ENCODE measurements around the gene PLB1. TPM values are rescaled to one million over a fixed set of nuclear protein-coding genes. Genes with fewer than 3 reads are reported as not detected.
"Not testable (repeated sequence)": the region's sequence is repeated elsewhere in the genome, so short reads cannot be mapped to it uniquely, and the experiment has no call there.

The PLB1 gene
- total RNA-seq, 1 donor from 2014 or later, result 1.8 TPM

DNA sequence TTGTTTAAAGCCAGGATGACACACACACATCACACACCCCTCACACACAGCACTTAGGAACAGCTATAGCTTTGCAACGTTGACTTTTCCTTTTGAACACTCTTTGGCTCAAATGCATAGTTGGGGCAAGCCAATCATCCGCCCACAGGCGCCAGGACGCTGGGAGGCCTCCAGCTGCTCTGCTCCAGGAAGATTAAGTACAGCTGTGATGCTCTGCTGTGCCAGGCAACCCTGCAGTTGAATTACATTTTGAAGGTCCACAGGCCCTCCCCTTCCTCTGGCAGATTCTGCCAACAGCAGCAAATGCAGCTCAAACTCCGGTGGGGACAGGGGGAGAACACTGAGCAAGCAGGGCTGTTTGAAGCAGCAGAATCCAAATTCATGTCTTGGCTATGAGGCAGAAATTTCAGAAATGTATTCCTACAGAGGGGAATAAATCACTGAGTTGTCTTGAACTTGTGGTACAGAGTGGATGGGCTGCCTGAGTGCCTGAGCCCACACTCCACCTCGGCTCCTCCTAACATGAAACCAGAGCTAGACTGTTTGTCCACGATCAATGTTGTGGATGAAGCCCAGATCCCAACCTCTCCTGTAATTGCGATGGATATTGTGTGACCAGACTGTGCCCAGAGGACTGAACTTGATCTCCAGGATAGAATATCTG lies 169.3 kb downstream of the PLB1 start:
- intact Hi-C loops (cut with DNase I), result no loop called here
- ATAC-seq (ENCODE audit: poor library complexity) (peak; percentile 77), DNase-seq (peak; percentile 86)

GRCh38 chr2:28665811-28666377 lies 170.0 kb downstream of the PLB1 start:
- DNase-seq; ATAC-seq (ENCODE audit: poor library complexity); intact Hi-C loops (cut with DNase I): not testable (repeated sequence)

- DNase-seq, result no peak
- intact Hi-C loops (cut with DNase I), result no loop called here
- no peak for ATAC-seq (ENCODE audit: poor library complexity)
Observed at GRCh38 chr2:28666496-28667184, 170.8 kb downstream of the PLB1 start.

DNA sequence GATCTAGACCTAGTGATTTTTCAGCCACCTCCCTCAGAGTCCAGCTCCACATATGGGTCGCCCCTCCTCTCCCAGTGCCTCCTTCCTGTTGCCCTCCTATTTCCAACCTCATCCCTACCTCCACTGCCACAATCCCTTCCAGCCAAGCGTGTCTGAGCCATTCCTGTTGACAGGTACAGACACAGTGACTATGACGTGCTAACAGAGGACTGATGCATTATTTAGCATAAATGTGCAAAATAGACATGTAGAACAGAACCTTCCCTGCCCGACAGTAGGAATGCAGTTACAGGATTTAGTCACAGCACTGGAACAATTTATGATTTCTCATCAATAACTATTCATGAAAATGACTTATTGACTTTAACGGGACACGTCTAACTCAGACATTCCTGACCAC lies 171.4 kb downstream of the PLB1 start:
- no peak for DNase-seq
- ATAC-seq (ENCODE audit: poor library complexity), result no peak
- intact Hi-C loops (cut with DNase I), result no loop called here

- no peak for ATAC-seq (ENCODE audit: poor library complexity)
- no peak for DNase-seq
- intact Hi-C loops (cut with DNase I), result no loop called here
Observed at GRCh38 chr2:28668106-28668814, 172.4 kb downstream of the PLB1 start.

DNA sequence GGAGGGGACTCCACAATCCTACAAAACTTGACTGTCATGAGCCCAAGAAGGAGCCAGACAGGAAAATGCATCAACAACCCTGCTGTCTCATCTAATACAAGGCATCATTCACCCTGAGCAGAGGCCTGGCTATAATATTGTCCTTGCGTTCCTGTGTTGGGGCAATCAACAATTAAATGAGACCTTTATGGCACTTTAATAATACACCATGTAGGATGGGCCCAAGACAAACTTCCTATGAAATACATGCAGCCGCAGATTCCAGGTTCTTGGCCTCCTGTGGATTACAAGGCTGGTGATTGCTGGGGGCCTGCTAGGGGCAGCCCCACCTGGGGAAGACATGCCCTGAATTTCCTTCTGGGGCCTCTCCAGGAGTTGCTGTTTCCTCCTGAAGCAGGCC lies 173.0 kb downstream of the PLB1 start:
- DNase-seq (no peak), ATAC-seq (ENCODE audit: poor library complexity) (no peak)
- intact Hi-C loops (cut with DNase I), result no loop called here

GRCh38 chr2:28670856-28671255 lies 175.0 kb downstream of the PLB1 start:
- no peak for ATAC-seq (ENCODE audit: poor library complexity)
- DNase-seq, result no peak
- intact Hi-C loops (cut with DNase I), result no loop called here

GRCh38 chr2:28673338-28673737 lies 177.5 kb downstream of the PLB1 start:
- ATAC-seq (ENCODE audit: poor library complexity), result no peak
- intact Hi-C loops (cut with DNase I), result no loop called here
- DNase-seq, result no peak

DNA sequence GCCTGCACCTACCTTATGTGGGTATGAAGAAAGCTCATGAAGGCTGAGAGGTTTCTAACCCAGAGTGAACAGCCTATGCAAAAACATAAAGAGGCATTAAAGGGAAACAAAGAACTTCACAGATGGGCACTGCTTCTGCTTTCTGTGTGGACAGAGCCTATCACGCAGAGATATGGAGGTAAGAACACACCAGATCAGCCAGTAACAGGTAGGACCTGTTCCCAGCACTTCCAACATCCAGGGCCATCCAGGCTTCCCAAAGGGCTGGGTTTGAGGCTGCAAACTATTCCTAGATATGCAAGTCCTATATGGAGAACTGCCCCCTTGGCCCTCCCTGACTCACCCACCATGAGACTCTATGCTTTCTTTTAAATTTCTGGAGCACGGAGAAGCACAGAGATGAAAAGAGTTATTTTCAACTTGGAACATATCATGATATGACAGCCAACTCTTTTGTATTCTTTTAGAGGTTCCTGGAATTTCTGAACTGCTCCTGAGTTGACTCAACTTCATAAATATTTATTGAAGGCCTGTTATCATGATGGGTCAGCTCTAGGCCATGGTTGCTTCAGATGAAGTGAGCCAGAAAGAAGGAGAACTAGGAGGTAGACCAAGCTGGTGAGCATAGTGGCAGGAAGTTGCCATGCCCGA lies 178.3 kb downstream of the PLB1 start:
- intact Hi-C loops (cut with DNase I), result no loop called here
- DNase-seq (no peak), ATAC-seq (ENCODE audit: poor library complexity) (no peak)

DNA sequence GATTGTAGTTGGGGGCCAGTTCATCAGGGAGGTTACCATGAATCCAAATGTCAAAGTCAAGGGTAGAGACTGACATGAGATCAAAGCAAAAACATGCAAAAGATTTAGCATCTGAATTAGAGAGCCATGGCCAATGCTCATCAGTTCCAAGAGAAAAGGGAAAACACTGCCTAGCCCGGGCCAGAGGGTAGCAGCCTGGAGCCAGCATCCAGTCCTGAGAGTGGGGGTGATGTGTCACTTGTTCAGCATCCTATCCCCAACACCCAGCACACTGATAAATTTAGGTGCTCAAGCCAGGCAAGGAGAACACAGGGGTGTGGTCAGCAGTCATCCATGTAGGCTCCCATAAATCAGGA lies 178.8 kb downstream of the PLB1 start:
- intact Hi-C loops (cut with DNase I), result no loop called here
- ATAC-seq (ENCODE audit: poor library complexity) (no peak), DNase-seq (no peak)

DNA sequence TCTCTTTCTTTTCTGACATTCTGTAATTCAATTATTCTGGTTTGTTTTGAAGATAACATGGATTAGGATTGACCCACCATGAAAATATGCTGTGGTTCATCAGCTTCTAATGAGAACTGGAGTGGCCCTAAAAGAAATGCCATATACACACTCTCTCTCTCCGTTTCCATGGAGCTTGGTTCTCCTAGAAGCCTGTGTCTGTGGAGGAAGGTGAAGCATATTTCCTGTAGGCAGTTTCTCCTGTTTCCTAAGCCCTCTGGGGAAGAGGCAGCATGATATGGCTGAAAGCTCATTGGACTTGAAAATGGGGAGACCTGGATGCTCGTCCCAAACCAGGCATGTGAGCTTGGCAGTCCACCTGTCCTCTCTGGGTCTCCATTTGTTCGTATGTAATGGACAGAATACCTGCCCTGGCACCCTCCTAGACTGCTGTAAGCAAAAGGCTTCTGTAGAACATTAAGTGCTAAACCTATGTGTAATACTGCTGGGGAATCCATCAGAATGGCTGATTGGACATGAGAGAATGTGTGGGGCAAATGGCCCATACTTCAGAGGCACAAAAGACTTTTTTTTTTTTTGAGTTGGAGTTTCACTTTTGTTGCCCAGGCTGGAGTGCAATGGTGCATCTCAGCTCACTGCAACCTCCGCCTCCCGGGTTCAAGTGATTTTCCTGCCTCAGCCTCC lies 180.4 kb downstream of the PLB1 start:
- intact Hi-C loops (cut with DNase I), result no loop called here
- ATAC-seq (ENCODE audit: poor library complexity) (no peak), DNase-seq (no peak)

- intact Hi-C loops (cut with DNase I), result no loop called here
- peak; percentile 13 for ATAC-seq (ENCODE audit: poor library complexity)
- DNase-seq, result no peak
Observed at GRCh38 chr2:28678175-28678855, 182.5 kb downstream of the PLB1 start.

GRCh38 chr2:28678944-28679343 lies 183.1 kb downstream of the PLB1 start:
- no peak for ATAC-seq (ENCODE audit: poor library complexity)

DNA sequence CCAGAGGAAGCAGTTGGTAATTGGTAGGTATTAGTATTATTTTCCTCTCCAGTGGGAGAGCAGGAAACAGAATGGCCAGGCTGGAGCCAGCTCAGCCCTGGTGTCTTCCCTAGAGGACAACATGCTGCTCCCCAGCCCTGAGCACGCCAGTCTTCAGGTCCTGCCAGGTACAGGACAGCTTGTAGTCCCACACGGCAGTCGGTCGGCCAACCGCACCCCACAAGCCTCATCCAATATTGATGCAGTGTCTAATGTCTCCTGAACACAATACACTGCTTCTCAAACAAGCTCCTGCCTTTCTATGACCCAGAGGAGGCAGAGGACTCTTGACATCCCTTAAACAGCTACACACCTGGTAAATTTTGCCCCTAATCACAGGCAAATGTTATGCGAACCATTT lies 184.8 kb downstream of the PLB1 start:
- ATAC-seq (ENCODE audit: poor library complexity) (no peak), DNase-seq (no peak)
- intact Hi-C loops (cut with DNase I), result loop anchor here (5.0 kb wide), 1 partner anchor 72 kb away; the partner anchor contains the start of gene PPP1CB

More at GRCh38 chr2:28678944-28679343, 183.1 kb downstream of the PLB1 start:
- DNase-seq, result no peak
- intact Hi-C loops (cut with DNase I), result no loop called here

GRCh38 chr2:28681158-28681571 lies 185.3 kb downstream of the PLB1 start:
- intact Hi-C loops (cut with DNase I), result loop anchor here (5.0 kb wide), 1 partner anchor 71 kb away; the partner anchor contains the start of gene PPP1CB
- ATAC-seq (ENCODE audit: poor library complexity), result no peak
- DNase-seq, result no peak

DNA sequence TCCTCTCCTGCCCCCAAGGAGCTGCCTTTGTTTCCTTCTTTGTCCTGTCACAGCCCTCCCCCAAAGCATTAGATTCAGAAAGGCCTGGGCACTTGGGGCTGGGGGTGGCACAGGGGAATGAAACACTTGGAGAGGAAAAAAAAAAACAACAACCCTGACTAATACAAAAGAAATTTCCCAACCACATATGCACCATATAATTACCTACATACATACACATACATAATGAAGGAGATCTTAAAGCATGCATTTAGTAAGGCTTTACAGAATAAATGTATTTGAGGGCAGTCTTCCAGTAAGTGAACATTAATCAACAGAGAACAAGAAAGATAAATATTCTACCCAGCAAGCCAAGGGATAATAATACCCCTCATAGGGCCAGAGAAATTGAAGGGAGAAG lies 185.7 kb downstream of the PLB1 start:
- intact Hi-C loops (cut with DNase I), result loop anchor here (5.0 kb wide), 1 partner anchor 71 kb away; the partner anchor contains the start of gene PPP1CB
- ATAC-seq (ENCODE audit: poor library complexity), result no peak
- DNase-seq, result no peak

DNA sequence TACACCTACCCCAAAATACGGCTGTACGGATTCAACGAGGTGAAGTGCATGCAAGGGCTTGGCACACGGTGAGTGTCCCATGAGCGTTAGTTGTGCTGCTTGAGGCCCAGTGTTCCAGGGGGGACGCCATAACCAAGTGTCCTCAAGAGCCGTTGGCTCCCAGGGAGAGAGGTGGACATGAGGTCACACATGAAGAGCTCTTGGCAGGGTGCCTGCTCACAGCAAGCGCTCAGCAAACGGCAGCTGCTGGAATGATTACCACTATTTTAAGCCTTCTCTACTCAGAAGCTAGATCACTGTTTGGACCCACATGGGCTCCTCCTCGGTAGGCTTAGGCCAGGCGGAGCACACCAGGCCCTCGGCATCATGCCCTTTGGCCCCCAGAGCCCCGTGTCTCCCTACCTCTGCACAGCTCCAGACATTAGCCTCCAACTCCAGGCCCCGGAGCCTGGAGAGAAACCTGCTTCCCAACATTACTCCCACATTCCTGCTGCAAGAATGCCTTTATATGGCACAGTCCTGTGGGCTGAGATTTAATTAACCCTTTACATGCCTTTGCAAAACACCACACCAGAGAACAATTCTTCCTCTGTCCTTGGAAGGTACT lies 187.3 kb downstream of the PLB1 start:
- DNase-seq, result peak; percentile 89
- intact Hi-C loops (cut with DNase I), result loop anchor here (5.0 kb wide), 1 partner anchor 69 kb away; the partner anchor contains the start of gene PPP1CB
- ATAC-seq (ENCODE audit: poor library complexity), result peak; percentile 94
